ENCODE measurements around the gene DAAM1.

Gene DAAM1

DNA sequence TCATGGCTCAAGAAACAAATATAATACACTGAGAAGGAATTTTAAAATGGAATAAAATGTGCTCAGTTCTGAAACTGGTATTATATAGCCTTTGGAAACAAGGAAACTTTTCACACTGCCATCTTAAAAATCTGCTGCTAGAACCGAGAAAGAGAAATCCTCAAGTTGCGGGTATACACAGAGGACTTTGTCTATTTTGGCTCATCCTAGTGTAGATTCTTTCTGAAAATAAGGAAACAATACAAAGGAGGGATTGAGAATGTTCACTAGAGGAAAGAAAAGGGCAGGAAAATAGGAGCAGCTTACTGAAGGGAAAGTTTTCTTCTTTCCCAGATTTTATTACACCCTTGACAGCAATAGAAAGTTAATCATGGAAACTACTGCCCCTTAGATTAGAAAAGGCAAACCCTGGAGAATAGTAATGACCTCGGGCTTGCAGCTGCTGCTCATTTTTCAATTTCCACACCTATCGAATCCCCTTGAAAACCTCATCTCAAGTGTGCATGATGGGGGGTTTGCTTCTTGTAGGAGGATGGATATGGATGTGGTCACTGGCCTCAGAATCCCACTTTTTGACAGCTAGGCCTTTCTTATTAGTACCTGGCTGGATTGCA is 104.6 kb downstream of the DAAM1 start:
- no peak for DNase-seq (ENCODE audit: low read depth, low spot score)
- H3K4me3 ChIP-seq (ENCODE audit: low read depth, low read length) = no peak overlapping the region
- ChIA-PET POLR2A (no interaction called here), CTCF (interaction anchor here (1.5 kb wide), 1 partner anchor 150 kb away, joined by 3 read pairs; no protein-coding TSS in a partner anchor)
- TF ChIP-seq CTCF (IDR thresholded peaks at IDR 0.05; ENCODE audit: insufficient read depth, low read length, missing control alignments) = no peak

- POLR2A ChIA-PET = interaction anchor here (0.7 to 1.8 kb wide), 3 partner anchors 12 to 24 kb away, joined by 3 to 5 read pairs (median 4); no protein-coding TSS in a partner anchor
- DNase-seq (ENCODE audit: low read depth, low spot score) = no peak
Observed at GRCh38 chr14:59293935-59294661, 105.6 kb downstream of the DAAM1 start.

DNA sequence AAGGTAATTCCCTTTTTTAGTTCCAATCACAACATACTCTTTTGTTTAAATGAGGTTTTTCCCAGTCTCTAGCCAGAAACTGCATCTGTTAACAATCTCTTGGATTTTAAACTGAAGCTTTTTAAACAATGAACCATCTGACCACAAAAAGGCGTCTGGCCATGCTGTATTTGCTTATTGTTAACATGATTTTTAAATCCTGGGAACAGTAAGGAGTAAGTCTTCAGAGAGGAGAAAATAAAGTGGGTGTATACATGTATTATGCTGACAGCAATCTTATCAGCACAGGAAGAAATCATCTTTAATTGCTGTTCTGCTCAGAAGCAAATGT is 106.2 kb downstream of the DAAM1 start:
- H3K4me3 ChIP-seq (ENCODE audit: low read depth, low read length) = no peak overlapping the region
- DNase-seq (ENCODE audit: low read depth, low spot score) = no peak
- no peak for TF ChIP-seq CTCF (IDR thresholded peaks at IDR 0.05; ENCODE audit: insufficient read depth, low read length, missing control alignments)
- ChIA-PET CTCF (interaction anchor here (0.9 kb wide), 1 partner anchor 12 kb away, joined by 3 read pairs; no protein-coding TSS in a partner anchor), POLR2A (interaction anchor here (0.7 to 1.8 kb wide), 3 partner anchors 12 to 24 kb away, joined by 3 to 5 read pairs (median 4); no protein-coding TSS in a partner anchor)

More at GRCh38 chr14:59293935-59294661, 105.6 kb downstream of the DAAM1 start:
- no peak for TF ChIP-seq CTCF (IDR thresholded peaks at IDR 0.05; ENCODE audit: insufficient read depth, low read length, missing control alignments)
- CTCF ChIA-PET = interaction anchor here (0.9 to 1.5 kb wide), 2 partner anchors 12 to 149 kb away, joined by 3 read pairs; no protein-coding TSS in a partner anchor
- H3K4me3 ChIP-seq (ENCODE audit: low read depth, low read length) = no peak overlapping the region

DNA sequence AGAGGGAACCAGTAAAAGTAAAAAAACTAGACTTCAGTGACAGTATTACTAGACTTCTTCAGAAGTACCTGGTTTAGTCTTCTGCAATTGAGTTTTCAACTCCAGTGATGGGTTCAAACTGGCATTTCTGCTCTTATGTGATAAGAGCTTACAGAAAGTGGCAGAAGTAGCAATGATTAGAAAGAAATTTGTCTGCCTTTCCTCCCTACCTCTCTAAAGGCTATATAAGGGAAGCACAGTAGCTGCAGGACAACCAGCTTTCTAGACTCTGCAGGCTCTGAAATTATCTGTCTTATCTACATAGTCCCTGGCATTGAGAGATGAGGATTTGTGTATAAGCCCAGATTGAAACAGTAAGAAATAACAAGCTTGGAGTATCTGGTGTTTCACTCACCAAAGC is 107.5 kb downstream of the DAAM1 start:
- POLR2A ChIA-PET = interaction anchor here (0.7 kb wide), 1 partner anchor 106 kb away, joined by 3 read pairs; no protein-coding TSS in a partner anchor
- DNase-seq (ENCODE audit: low read depth, low spot score) = no peak
- TF ChIP-seq CTCF (IDR thresholded peaks at IDR 0.05; ENCODE audit: insufficient read depth, low read length, missing control alignments) = no peak
- no peak overlapping the region for H3K4me3 ChIP-seq (ENCODE audit: low read depth, low read length)
- CTCF ChIA-PET = interaction anchor here (1.0 to 2.9 kb wide), 2 partner anchors 10 to 19 kb away, joined by 4 to 18 read pairs; no protein-coding TSS in a partner anchor

- ChIA-PET POLR2A (no interaction called here), CTCF (interaction anchor here (1.0 to 2.9 kb wide), 2 partner anchors 10 to 19 kb away, joined by 4 to 18 read pairs; no protein-coding TSS in a partner anchor)
- TF ChIP-seq CTCF (IDR thresholded peaks at IDR 0.05; ENCODE audit: insufficient read depth, low read length, missing control alignments) = no peak
- no peak for DNase-seq (ENCODE audit: low read depth, low spot score)
- no peak overlapping the region for H3K4me3 ChIP-seq (ENCODE audit: low read depth, low read length)
Observed at GRCh38 chr14:59296508-59296907, 108.0 kb downstream of the DAAM1 start.
